ENCODE data around the gene EXOC6.

EXOC6 gene

DNA sequence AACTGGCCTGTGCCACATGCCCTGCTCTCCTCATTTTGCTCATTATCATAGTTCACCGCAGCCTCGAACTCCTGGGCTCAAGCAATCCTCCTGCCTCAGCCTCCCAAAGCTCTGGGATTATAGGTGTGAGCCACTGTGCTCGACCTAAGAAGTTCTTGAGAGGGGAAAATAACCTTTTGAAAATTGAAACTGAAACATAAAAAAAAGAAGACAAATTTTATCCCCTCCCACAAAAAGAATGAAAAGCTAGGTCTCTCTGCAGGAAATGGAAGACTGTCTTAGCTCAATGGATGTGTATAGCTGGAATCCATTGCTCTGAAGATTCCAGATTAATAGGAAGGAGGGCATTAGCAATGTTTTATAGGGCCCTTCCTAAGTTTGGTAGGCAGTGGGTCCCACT lies 2.0 kb upstream of the EXOC6 start:
- TF ChIP-seq ZNF274 (IDR thresholded peaks at IDR 0.05; ENCODE audit: low read depth, low read length) = no peak
- peak overlapping the region; percentile 16; the same call in 1 of the 2 replicates for H3K4me3 ChIP-seq (ENCODE audit: low read length)

DNA sequence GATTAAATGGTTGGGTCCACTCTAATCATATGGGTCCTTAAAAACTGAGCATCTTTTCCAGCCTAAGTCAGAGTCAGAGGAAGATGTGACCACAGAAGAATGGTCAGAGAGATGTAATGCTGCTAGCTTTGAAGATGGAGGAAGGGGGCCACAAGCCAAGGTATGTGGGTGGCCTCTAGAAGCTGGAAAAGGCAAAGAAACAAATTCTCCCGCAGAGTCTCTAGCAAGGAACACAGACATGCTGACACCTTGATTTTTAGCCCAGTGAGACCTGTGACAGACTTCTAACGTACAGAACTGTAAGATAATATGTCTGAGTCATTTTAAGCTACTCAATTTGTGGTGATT lies 1.5 kb upstream of the EXOC6 start:
- TF ChIP-seq ZNF274 (IDR thresholded peaks at IDR 0.05; ENCODE audit: low read depth, low read length) = no peak
- H3K4me3 ChIP-seq (ENCODE audit: low read length) = no peak overlapping the region

DNA sequence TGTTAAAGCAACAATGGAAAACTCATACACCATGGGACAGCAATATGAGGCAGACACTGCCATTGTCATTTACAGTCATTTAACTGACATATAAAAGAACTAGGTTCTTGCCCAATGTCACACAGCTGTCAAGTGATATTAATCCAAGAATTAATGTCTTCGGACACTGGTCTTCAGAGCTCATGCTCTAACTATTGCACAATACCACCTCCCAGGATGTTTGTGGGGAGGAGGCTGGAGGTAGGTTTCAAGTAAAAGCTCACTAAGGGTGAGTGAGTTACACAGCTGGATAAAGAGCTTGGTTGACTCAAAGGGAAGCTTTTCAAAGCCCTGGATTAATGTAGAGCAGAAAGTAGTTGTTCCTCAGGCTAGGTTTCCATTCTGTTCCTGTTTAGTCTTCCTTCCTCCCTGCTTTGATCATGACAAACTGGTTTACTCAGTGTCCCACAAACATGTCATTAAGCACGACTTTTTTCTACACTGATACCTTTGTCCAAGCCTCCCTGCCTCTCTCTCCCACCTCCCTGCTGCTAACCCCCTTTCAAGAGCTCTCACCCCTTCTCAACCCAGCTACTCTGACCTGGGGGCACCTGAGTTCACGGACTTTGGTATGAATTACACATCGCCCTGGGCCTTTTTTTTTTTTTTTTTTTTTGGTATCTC lies 987 bp upstream of the EXOC6 start:
- no peak for TF ChIP-seq ZNF274 (IDR thresholded peaks at IDR 0.05; ENCODE audit: low read depth, low read length)
- no peak overlapping the region for H3K4me3 ChIP-seq (ENCODE audit: low read length)

DNA sequence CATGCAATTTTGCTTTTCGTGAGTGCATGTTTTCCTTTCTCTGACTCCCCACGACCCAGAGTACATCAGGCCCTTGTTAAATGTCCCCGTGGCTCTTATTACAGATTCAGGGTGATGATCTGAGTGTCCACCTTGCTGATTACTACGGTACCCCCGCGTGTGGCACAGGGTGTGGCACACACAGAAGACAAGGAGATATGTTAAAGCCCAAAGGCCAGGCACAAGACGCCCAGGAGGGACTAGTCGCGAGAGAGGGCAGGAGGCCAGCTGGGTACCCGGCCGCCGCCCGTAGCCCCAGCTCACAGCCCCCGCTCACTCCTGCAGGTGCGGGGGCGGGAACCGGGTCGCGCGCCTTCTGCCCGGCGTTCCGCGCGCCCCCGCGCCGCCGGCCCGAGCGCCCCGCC lies 281 bp upstream of the EXOC6 start:
- TF ChIP-seq ZNF274 (IDR thresholded peaks at IDR 0.05; ENCODE audit: low read depth, low read length) = no peak
- peak overlapping the region; percentile 73 for H3K4me3 ChIP-seq (ENCODE audit: low read length)

DNA sequence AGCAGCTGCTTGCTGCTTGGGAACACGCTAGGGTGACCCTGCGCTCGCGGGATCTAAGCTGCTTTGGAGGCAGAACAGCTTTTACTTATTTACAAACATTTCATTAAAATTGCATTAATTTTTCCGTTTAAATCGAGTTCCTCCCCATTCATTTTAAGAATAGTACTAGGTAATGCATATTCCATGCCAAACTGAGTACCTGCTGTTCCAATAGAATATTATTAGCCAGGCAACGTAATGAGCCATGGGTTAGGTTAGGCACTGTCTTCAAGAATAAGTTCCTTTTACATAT lies 860 bp downstream of the EXOC6 start:
- peak overlapping the region; percentile 98 for H3K4me3 ChIP-seq (ENCODE audit: low read length)
- no peak for TF ChIP-seq ZNF274 (IDR thresholded peaks at IDR 0.05; ENCODE audit: low read depth, low read length)

DNA sequence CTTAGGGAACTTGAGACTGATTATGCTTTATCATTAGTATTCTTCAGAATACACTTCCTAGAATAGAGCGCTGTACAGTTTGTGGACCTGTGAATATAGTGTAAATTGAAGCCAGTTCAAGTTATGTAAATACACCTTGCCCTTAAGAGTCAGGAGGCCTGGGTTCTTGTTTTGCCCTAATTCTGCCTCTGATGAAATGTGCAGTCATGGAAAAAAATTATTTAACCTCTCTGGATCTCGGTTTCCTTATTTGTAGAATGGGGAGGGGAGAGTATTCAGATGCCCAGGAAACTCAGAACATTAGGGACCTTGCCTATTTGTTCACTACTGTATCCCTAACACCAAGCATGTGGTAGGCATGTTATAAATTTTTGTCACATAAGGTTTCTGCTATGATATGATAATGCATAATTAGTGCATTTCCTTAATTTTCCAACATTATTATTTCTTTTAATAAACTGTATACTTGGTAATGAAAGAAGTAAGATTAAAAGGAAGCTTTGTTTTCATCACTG lies 1.3 kb downstream of the EXOC6 start:
- peak overlapping the region; percentile 98; the same call in 1 of the 2 replicates for H3K4me3 ChIP-seq (ENCODE audit: low read length)
- TF ChIP-seq ZNF274 (IDR thresholded peaks at IDR 0.05; ENCODE audit: low read depth, low read length) = no peak

DNA sequence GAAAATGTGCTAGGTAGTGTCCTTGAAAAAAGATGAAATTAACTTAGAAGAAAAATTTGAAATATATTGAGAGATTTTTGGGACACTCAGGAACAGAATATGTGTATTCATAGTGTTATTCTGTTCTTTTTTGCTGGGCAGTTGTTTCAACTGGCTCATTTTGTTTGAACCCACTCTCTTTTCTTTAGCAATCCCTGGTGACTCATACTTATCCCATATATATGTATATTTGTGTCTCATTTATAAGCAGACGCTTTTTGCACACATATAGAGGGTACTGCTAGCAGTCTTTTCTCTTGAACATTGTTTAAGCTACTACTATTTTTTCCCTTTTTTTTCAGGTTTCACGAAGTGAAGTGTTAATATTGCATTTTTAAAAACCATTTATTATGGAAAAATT lies 1.9 kb downstream of the EXOC6 start:
- H3K4me3 ChIP-seq (ENCODE audit: low read length) = no peak overlapping the region; the same call in 1 of the 2 replicates
- no peak for TF ChIP-seq ZNF274 (IDR thresholded peaks at IDR 0.05; ENCODE audit: low read depth, low read length)

DNA sequence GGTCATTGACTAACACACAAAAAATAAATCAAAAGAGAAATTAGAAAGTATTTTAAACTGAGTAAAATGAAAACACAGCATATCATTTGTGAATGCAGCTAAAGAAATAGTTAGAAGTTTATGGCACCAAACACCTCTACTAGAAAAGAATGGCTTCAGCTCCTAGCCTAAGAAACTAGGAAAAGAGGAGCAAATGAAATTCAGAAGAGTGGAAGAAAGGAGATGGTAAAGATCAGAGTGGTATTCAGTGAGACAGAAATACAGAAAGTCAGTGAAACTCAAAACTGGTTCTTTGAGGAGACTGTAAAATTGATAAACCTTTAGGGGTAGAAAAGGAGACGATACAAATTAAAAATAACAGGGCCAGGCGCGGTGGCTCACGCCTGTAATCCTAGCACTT lies 2.7 kb downstream of the EXOC6 start:
- no peak overlapping the region for H3K4me3 ChIP-seq (ENCODE audit: low read length)
- no peak for TF ChIP-seq ZNF274 (IDR thresholded peaks at IDR 0.05; ENCODE audit: low read depth, low read length)

DNA sequence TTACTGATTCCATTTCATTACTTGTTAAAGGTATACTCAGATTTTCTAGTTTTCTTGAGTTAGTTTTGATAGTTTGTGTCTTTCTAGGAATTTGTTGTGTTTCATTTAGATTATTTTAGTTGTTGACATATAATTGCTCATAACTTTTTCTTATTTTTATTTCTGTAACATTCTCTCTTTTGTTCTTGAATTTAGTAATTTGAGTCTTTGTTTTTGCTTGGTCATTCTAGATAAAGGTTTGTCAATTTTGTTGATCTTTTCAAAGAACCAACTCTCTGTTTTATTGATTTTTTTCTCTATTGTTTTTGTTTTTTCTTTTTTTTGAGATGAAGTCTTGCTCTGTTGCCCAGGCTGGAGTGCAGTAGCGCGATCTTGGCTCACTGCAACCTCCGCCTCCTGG lies 7.2 kb downstream of the EXOC6 start:
- no peak for TF ChIP-seq ZNF274 (IDR thresholded peaks at IDR 0.05; ENCODE audit: low read depth, low read length)
- no peak overlapping the region for H3K4me3 ChIP-seq (ENCODE audit: low read length)

DNA sequence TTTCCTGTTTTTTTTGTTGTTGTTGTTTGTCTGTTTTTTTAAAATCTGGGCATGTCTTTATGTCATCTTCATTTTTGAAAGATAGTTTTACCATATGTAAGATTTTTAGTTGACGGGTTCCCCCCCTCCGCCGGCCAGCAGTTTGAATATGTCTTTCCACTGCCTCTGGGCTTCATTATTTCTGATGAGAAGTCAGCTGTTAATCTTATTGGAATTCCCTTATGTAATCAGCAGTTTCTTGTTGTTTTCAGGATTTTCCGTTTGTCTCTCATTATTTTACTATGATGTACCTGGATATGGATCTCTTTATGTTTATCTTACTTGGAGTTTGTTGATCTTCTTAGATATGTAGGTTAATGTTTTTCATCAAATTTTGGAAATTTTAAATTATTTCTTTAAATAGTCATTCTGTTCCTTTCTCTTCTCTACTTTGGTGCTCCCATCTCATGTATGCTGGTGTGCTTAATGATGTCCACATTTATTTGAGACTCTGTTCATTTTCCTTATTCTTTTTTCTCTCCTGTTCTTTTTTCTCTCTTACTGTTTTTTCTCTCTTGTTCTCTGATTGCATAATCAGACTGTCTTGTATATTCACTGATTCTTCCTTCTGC lies 9.7 kb downstream of the EXOC6 start:
- no peak for TF ChIP-seq ZNF274 (IDR thresholded peaks at IDR 0.05; ENCODE audit: low read depth, low read length)
- H3K4me3 ChIP-seq (ENCODE audit: low read length) = no peak overlapping the region

DNA sequence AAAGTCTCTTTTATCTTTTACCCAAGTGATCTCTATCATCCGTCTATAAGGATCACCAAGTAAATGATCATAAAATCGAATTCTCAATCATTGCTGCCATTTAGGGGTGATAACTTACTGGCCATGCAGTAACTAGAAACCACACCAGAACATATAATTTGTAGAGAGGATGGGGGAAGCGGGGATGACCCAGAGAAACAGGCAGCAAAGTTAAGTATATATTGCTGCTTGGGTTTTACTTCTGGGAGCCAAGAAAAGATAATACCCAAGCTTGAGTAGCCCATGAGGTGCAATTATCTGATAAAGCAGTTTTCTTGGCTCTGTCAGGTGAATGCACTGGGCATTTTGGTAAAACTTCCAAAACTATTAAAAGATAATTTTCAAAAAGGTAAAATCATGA lies 18.9 kb downstream of the EXOC6 start:
- no peak for TF ChIP-seq ZNF274 (IDR thresholded peaks at IDR 0.05; ENCODE audit: low read depth, low read length)

DNA sequence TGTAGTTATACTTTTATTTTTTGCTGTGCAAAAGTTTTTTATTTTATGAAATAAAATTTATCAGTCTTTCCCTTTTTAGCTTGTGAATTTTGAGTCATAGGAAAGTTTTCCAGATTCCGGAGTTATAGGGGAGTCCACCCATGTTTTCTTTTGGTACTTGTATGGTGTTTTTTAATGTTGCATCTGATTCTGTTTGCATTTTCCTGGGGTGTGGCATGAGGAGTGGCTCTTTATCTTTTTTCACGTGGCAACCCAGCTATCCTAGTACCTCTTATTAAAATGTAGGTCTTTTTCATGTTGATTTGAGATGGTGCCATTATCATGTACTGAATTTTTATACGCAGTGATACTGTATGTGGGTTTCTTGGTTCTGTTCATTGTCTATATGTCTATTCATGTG lies 19.7 kb downstream of the EXOC6 start:
- TF ChIP-seq ZNF274 (IDR thresholded peaks at IDR 0.05; ENCODE audit: low read depth, low read length) = no peak
- no peak overlapping the region for H3K4me3 ChIP-seq (ENCODE audit: low read length)

More for the DNA sequence above, 18.9 kb downstream of the EXOC6 start:
- no peak overlapping the region for H3K4me3 ChIP-seq (ENCODE audit: low read length)

DNA sequence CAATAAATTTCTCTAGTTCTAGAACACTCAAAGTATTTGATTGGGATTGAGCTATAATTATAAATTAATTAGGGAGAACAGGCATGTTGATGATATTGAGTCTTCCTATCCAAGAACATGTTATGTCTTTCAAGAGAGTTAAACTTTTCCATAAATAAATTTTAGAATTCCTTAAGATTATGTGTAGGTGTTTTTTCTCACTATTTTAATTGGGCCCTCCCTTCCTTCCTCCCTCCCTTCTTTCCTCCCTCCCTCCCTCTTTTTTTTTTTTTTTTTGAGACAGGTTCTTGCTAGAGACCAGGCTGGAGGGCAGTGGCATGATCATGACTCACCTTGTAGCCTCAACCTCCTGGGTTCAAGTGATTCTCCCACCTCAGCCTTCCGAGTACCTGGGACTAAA lies 20.2 kb downstream of the EXOC6 start:
- no peak overlapping the region for H3K4me3 ChIP-seq (ENCODE audit: low read length)
- no peak for TF ChIP-seq ZNF274 (IDR thresholded peaks at IDR 0.05; ENCODE audit: low read depth, low read length)

DNA sequence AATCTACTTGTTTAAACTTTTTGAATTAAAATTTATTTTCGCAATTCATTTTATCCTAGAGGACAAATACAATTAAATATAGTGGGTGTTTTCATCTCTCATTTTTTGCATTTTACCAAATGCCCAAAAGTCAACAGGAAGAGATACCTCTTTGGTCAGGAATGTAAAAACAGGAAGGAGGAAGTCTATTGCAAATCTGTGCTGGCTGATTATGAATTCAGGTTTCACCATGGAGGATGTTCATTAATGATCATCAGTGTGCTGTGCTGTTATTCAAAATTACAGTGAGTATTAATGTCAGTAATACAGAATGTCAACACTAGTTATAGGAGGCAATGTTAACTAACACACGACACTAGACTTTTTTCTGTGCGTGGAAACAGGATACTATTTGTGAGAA lies 24.7 kb downstream of the EXOC6 start:
- no peak for TF ChIP-seq ZNF274 (IDR thresholded peaks at IDR 0.05; ENCODE audit: low read depth, low read length)
- no peak overlapping the region for H3K4me3 ChIP-seq (ENCODE audit: low read length)

DNA sequence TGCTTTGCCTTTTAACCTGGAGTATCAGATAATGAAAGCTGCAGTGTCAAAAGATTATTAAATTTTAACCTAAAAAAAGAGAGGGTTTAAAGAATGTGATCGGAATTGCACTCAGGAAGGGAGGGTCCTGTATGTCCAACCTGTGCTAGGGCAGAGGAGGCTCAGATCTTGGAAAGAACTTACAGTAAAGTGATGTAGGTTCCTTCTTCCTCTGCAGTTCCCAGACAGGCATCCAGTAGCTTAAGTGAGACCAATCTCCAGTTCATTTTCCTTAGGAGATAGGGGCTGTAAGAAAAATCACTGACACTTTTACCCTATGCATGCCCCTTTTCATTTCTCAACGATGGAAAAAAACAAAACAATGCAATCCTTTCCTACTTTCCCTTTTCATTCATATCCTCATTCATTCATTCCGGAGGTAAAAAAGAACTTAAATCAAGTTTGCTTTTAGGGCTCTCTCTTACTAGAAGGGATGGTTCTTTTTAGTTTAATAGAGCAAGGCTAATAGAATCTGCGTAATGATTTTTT lies 28.3 kb downstream of the EXOC6 start:
- no peak overlapping the region for H3K4me3 ChIP-seq (ENCODE audit: low read length)
- no peak for TF ChIP-seq ZNF274 (IDR thresholded peaks at IDR 0.05; ENCODE audit: low read depth, low read length)

Data from GM08714 (cell line).